NCI-H1694 (cell line): ENCODE measurements around the gene VPS13D.

Experiments
- DNase-seq: peaks from one replicate; lab custom pipeline; 2025; lab: John Stamatoyannopoulos, UW

The VPS13D gene

DNA sequence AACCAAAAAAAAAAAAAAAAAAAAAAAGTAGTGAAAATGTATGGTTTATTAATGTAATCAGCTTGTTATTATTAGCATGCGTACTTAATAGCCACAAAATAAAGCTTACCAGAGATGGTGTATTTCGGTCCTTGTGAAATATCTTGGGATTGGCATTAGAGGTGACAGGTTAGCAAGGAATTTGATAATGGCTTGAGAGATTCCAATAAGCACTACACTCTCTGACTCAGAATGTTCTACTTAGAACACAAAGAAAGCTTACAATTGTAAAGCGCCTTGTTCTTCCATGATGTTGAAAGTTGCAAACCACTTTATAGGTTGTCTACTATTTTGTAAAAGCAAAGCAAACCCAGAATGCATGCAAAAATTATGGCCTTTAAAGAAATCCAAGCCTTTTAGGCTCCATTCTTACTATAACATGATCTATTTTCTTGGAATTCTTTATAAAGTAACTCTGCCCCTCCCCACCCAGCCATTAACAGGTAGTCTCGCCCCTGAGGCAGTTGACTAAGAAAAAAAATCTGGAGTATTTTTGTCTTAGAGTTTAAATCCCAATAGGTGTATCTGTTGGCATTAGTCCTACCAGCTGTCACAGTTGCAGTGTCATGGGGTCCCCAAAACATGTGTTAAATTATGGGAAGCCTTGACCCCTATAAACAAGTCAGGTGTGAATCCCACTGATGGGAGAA is 259.0 kb downstream of the VPS13D start:
- DNase-seq: no peak

DNA sequence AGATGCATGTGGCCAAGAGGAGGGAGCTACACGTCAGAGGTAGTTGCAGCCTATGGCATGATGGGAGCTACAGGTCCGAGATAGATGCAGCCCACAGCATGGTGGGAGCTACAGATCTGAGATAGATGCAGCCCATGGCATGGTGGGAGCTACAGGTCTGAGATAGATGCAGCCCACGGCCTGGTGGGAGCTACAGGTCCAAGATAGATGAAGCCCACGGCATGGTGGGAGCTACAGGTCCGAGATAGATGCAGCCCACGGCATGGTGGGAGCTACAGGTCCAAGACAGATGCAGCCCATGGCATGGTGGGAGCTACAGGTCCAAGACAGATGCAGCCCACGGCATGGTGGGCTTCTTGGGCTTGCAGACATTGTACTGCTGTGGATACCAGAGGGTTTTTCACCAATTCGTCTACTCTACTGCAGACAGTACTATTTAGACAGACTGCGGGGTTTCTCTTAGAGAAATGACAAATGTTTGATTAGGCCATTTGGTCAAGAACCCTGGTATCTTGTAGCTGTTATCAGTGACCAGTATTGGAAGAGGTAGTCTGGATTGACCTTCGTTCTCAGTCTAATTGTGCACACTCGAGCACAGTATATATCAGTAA is 260.8 kb downstream of the VPS13D start:
- no peak for DNase-seq

DNA sequence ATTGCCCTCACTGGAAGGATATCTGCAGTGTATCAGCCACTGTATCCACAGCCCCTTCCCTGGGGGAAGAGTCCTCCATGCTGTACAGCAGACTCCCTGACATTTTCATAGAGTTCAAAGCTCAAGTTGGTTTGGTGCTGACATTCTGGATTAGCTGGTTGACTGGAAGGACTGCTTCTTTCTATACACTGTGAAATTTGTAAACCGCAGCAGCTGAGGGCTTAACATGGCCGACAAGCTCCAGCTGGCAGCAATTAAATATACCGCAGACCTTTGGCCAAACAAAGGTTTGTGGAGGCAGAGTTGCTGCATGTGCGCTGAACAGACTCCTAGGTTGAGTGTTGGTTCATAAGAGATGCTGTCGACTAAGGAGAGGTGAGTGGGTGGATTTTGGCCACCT is 261.8 kb downstream of the VPS13D start:
- DNase-seq: no peak

DNA sequence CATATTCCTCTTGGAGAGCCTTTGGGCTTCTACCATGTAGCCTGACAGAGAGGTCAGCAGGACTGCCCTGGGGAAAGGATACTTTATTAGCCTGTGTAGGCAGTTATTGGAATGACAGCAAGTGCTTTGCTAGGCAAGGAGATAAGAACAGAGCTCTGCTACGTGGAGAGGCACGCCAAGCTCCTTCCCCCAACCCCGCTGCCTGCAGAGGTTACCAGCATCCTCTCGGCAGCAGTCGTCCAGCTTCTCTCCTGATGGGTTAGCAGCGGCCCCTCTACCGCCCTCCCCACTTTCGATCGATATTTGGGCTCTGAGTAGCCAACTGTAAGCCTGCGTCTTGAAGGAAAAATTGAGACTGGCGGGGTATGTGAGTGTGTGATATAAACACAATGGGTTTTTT is 265.9 kb downstream of the VPS13D start:
- DNase-seq: no peak

DNA sequence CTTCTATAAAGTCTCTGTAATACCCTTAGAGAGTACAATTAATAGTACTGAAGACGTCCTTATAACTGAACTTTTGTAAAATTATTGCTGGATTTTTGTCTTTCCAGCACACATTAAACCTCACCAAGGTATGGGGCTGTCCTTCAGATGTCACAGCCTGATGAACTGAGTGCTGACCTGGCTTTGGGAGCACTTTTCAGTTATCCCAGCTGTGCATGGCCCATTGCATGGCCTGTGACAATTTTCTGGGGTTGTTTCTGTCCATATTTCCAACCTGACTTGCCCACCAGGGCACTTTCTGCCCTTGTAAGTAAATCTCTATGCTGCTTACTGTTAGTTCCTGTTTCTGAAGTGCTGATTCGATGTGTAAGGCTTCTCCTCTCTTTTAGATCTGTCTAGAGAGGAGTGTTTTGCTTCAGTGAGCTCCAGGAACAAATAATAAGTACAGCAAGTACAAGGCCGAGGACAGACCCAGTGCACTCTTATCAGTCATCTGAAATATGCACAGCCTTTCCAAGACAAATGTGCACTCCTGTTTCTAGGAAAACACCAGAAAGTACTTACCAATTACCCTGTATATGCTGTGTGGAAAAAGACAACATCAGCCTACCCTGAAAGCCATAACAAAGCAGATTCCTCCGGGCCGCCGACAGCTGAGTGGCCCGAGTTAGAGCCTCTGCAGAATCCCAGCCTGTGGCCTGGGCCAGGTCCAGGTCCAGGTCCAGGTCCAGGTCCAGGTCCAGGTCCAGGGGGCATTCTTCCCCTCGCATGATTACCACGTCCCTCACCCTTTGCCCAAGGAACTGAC is 266.5 kb downstream of the VPS13D start:
- DNase-seq: no peak

DNA sequence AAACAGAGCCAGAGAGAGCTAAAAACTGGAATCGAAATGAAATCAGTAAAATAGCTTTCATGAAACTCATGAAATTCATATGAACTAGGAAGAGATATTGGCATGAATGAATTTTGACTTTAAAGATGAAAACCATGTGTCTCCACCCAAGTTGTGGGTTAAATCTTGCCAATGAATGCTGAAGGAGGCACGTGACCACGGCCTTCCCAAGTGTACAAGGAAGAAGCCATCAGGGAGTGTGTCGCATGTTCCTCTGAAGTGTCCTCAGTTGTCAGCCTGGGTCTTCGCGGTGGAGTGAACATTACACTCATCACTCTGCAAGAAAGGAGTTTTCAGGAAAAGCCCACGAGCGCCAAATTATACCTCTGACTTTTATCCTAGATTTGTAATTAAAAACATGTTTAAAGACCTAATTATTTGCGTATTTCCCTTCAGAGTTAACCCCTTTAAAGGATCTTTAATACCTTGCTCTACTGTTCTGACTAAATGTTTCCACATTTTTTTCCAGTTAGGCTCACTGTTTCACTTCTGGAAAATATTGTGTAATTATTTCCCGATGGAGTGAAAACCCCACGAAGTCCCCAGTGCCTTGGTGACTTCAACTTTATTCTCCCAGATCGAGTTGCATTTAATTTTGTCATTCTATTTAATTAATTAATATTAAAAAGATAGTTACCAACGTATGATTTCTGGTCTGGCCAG is 269.9 kb downstream of the VPS13D start:
- DNase-seq: no peak

DNA sequence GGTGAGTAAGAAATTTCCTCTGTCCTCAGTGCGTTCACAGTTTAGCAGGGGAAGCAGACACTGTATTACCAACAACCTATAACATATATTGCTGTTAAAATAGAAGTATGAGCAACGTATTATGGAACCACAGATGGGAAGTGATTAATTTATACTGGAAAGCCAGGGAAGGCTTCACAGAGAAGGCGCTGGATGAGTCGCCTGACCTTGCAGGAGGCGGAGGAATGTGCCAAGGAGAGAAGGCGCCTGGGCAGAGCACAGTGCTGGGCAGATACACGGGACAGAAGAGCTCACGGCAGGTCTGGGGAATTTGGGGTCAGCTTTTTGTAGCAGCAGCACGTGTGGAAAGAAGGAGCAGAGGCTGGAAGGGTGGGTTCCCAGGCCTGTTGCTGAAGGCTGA is 271.8 kb downstream of the VPS13D start:
- no peak for DNase-seq

DNA sequence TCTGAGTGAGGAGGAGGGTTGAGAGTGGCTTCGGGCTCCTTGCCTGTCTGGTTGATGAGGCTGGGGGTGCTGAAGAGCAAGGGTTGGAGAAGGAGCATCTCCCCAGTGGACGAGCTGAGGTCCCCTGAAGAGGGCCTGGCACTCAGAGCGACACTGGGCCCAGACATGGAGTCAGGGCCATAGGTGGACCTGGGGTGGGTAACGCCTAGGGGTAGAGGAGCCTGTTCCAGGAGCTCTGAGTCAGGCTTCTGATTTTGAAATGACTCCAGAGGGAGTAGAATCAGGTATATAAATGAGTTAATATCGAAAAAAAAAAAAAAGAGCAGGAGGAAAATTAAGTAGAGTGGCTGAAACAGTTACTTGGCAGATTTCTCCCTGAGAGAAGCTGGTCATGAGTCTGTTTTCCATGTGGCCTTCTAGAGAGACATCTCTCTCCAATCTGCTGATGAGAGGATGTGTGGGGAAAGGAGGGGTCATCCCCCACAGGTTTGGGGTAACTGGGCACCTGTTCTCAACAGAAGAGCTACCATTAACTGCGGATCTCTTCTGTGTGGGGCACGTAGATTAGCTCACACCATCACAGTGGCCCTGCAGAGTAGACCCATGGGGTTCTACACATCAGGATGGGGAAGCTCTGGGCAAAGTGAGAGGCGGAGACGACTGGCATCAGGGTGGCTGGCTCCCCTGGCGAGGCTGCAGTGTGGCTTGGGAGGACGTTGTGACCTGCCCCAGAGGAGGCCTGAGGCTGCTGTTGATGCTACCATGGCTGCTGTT is 272.7 kb downstream of the VPS13D start:
- no peak for DNase-seq

DNA sequence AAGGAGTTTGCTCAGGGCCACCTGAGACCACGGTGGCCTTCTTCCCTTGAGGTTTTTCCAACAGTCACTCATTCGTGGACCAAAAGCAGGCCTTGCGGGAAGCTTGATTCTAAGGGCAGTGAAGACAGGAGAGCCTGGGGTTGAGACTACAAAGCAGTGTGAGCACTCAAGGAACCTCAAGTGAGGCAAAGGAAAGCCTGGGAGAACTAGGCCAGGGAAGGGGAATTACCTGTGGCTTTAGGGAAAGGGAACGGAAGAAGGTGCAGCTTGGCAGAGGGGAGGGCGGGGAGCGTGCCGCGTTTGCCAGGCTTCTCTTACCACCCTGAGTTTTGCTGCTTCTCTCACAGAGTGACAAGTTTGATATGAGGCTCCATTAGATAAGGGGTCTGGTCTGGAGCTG is 273.9 kb downstream of the VPS13D start:
- DNase-seq: no peak

DNA sequence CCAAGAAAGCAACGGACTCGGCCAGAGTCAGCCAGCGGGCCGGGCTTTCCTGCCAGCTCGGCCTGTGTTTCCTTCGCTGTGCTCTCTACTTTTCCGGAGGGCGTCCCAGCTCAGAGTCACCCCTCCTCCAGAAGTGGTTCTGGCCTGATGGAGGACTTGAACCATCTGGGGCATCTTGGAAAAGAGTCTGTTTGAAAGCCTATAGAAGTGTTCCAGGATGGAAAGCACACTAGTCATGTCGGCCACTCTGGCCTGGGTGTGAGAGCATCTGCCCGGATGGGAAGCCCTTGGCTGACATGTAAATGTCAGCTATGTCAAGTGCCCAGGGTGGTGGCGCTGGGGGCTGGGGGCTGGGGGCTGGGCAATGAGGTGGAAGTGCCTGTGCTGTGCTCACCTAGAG is 274.8 kb downstream of the VPS13D start:
- no peak for DNase-seq

DNA sequence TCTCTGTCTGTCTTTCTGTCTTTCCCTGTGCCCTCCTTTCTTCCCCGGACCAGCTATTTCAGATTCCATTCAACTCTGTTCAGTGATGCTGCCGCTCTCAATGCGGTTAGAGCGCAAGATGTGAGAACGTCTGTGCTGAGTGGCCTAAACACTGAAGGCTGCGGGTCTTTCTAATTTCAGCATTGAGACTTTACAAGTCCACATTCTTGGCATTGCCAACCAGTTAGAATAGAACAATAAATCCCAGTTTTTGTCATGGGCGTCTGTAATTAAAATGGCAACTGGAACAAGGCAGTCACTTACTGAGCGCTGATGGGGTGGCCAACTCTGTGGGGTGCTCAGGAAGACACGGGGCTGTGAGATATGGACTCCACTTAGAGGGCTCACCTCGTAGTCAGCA is 275.4 kb downstream of the VPS13D start:
- DNase-seq: no peak

DNA sequence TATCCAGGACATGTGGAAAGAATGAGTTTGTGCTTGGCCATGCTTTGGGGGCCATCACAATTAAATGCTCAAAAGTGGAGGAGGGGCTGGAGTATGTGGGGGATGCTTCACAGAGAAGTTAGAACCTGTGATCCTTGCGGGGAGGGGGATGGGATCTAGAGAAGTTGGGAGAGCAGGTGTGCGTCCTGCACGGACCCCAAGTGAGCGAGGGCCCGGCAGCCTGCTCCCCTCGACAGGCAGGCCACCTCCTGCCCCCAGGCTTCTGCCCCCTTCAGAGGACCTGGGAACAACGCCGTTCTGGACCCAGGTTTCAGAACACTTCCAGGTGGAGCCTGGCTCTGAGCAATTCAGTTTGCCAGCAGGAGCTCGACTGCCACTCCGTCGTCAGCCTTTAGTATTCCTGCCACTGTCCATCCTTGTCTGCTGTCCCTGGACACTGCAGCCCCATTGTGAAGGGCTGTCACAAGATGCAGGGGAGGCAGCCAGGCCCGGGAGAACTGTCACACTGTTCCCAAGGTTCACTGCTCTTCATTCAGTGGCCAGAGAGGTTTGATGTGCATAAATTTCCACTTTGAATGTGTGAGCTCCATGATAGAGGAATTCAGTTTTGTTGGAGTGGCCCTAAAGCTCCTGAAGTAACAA is 275.9 kb downstream of the VPS13D start:
- DNase-seq: no peak

DNA sequence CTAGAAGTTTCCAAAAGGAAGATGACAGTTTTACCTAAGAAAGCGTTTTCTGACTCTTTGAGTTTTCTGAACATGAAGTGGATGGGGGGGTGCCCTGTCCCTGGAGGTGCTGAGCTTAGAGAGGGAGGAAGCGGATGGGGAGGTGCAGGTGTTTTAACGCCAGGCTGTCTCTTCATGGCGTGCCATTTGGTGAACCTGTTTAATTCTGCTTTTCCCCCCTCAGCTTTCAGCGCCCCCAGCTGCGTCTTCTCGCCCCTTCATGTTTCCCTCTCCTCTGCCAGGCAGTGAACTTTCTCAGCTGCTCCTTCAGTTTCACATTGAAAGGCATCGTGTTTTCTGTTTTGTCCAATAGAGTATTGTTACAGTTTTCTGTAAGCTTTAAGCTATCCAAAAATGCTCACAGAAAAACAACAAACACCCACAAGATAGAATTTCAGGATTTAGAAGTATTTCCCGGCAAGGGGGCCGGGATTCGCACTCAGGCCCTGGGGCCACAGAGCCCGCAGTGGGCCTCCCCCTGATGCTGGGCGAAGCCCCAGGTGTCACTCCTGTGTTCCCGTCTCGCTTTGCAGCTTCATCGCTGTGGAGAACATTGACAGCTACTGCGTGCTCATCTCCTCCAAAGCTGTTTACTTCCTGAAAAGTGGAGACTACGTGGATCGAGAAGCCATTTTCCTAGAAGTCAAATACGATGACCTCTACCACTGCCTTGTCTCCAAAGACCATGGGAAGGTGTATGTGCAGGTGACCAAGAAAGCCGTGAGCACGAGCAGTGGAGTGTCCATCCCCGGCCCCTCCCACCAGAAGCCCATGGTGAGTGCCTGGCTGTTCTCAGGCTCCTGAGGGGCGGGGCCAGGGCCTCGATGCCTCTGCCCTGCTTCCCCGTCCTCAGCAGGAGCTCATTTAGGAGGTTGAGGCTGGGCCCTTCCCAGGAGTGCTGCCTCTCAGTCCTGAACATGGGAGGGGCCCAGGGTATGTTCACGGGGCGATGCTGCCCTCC is 276.8 kb downstream of the VPS13D start:
- DNase-seq: no peak

DNA sequence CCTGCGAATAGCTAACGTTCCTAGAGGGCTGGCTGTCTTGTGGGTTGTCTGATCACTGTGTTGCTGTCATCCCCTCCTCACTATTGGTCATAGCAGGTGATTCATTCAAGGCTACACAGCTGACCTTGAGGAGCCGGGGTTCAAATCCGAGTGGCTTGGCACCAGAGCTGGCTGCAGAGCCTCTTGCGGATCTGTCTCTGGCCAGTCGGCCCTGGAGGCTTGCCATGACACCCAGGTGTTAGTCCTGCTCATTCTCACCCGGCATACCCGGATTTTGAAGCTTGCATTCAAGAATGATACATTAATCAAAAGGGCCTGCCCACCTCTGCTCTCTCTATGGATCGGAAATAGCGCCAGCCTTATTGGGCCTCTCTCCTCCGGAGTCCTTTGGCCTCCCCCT is 277.8 kb downstream of the VPS13D start:
- no peak for DNase-seq

DNA sequence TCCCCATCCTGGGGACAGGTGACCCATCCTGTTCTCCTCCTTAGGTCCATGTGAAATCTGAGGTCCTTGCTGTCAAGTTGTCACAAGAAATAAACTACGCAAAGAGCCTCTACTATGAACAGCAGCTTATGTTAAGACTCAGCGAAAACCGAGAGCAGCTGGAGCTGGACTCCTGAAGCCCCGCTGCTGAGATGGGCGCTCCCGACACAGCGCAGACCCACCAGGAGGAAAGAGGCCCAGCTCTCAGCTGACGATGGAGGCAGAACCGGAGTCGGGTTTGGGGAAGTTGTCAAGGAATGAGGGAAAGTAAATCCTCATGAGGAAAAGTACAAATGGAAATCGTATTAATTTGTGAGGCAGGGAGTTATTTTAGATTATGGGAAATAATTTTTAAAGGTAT is 279.0 kb downstream of the VPS13D start:
- no peak for DNase-seq

DNA sequence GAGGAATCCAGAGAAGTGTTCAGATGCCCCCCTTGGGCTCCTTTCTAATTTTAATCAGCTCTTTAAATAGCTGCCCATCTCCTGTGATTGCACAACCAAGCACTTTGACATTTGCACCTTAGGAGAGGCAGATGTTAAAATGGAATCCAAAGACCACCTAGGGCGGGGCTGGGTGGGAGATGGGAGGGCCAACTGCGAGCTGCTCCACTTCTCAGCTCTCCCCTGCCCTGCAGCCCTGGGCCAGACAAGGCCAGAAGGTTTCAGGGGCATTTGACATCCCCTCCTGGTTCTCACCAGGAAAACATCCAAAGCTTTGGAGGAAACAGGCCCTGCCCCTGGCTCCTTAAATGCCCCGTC is 281.3 kb downstream of the VPS13D start:
- no peak for DNase-seq

DNA sequence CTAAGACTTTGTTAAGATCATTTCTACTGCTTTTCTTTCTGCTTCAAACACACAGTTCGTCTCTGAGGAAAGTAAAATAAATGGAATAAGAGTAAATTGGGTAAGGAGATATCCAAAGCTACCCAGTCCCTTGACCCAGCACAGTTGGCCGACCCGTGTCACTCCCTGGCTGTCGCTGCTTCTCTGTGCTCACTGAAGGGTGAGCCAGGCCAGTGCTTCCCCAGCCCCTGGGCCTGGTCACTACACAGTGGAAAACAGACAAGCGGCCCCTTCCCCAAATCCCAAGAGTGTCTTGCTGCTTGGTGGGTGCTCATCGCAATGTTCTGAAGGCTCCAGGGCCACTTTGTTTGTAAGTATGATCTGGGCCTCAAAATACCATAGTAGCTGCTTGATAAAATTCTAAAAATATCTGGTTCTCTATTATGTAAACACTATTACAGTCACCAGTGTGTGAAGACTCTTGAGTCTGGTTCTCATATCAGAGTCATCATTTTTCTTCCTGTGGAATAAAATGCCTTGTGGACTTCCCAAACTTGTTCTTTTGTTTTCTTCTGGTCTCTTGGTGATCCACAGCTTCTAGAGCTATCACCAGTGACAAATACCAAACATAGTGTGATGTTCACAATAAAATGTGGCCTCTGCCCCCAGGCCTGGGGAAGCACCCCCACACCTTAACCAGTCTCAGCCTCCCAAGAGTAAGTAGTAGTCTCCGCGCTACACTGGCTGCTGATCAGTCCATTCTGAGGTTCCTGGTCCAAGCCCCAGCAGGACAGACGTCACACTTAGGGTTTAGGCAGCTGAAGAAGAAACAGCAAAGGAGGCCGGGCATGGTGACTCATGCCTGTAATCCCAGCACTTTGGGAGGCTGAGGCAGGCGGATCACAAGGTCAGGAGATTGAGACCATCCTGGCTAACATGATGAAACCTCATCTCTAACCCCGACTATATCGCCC is 282.0 kb downstream of the VPS13D start:
- no peak for DNase-seq

DNA sequence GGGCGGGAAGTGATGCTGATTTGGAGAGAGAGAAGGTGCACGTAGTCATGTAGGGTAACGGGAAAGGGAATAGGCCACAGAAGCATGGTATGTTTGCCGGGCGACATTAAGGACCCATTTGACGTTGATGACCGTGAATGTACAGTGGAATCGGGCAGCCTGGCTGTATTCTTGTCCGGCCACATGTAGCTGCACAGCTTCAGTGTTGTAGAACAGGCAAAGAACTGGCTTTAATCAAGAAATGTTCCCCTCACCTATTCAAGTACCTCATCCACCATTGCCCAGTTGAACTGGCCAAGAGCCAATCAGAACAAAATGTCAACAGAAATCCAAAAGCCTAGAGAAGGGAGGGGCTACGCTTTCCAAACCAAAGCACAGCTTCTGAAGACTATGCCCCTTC is 283.4 kb downstream of the VPS13D start:
- no peak for DNase-seq

DNA sequence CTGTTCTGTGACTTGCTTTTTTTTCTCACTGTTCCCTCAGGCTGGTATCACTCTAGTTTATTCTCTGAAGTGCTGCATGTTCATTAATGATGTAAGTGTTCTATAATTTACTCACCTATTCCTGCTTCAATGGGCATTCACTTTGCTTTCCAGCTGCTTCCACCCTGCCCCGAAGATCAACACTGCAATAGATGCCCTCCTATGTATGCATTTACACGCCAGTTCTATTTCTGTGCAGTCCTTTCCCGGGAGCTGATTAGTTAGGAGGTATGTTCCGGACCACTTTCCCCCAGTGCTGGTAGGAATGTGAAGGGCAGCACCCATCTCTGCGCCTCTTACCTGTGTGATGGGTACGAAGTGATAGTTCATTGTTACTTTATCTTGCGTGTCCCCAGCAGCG is 284.8 kb downstream of the VPS13D start:
- no peak for DNase-seq
